ENCODE measurements around the gene STT3B. TPM values are rescaled to one million over a fixed set of nuclear protein-coding genes. Genes with fewer than 3 reads are reported as not detected.

The STT3B gene
- total and polyA plus RNA-seq, 2 of the 13 experiments (the other 11 are each of a cell fraction or from before 2014, with no cell fraction given) = 85.0 to 205 TPM

DNA sequence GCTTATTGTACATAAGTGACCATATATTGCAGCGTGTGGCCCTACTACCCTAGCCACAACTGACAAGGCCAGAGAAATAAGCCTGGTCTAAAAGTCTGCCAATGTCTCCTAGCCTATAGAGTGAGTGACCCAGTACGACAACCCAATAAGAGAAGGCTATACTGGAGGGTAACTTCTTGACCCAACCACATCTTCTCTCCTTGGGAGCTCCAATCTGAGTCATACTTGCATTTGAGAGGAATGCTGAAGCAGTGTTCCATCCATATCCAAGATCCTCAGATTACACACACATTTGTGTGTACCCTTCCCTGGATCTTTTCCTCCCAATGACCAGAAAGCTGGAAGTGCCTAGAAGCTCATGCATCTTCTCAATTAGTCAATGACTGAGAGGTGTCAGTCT, 11.3 kb upstream of the STT3B start:
- no peak; the same call in 2 of the 3 replicates for ATAC-seq
- Histone ChIP-seq H3K27me3 (ENCODE audit: control insufficient read depth in 1 of 2, insufficient read depth in 2 of 2, low read length in 2 of 2) (peaks cover 0 to 6% of the 10 kb centered on the region in 2 experiments; a peak in 2 of 5 replicates), H3K4me1 (ENCODE audit: insufficient read depth, low read length) (no peaks in the 10 kb centered on the region; the same call in 1 of the 2 replicates), H2AFZ (ENCODE audit: low read length) (no peak overlapping the region), H3K4me3 (replicated peaks in 1 of 3; ENCODE audit: insufficient read depth in 1 of 3, low read depth in 2 of 3, low read length in 3 of 3) (no peak overlapping the region), H3K9ac (ENCODE audit: insufficient read depth, low read depth, low read length) (no peak overlapping the region), H3K27ac (ENCODE audit: extremely low read length, insufficient read depth, low read length) (no peak overlapping the region), H4K20me1 (ENCODE audit: insufficient read depth, low read length) (no peaks in the 10 kb centered on the region; the same call in 1 of the 2 replicates), H3K9me3 (ENCODE audit: low read length) (no peaks in the 10 kb centered on the region), H3K79me2 (ENCODE audit: insufficient read depth, low read length) (no peaks in the 10 kb centered on the region), H3K36me3 (replicated peaks in 1 of 2; ENCODE audit: control insufficient read depth in 1 of 2, insufficient read depth in 2 of 2, low read length in 2 of 2) (no peaks in the 10 kb centered on the region), H3K4me2 (ENCODE audit: low read depth, low read length) (no peak overlapping the region)
- DNase-seq (ENCODE audit: low spot score) = no peak
- ChIA-PET POLR2A (interaction anchor here (1.9 kb wide), 1 partner anchor 11 kb away, joined by 4 read pairs; the partner anchor contains the start of gene STT3B), CTCF (ENCODE audit: low intra/inter-chr PET ratio, low total read pairs) (no interaction called here)
- no TSS peak for BruUV-seq (replicated peaks)
- WGBS (ENCODE audit: low lambda C conversion rate) = no CpG with 5 or more reads among the region's 2 CpGs
- no peak for FAIRE-seq
- no peak for TF ChIP-seq NR2C2 (CRISPR knock-in tag; IDR thresholded peaks at IDR 0.05; ENCODE audit: borderline replicate concordance)
- TF ChIP-seq ZC3H4 (CRISPR knock-in tag; IDR thresholded peaks at IDR 0.05; ENCODE audit: borderline replicate concordance) = no peak
- TF ChIP-seq ZNF180 (CRISPR knock-in tag; IDR thresholded peaks at IDR 0.05; ENCODE audit: borderline replicate concordance, low read depth) = no peak
- no peak for TF ChIP-seq AHR (CRISPR knock-in tag; IDR thresholded peaks at IDR 0.05)
- TF ChIP-seq, protein P1, sequence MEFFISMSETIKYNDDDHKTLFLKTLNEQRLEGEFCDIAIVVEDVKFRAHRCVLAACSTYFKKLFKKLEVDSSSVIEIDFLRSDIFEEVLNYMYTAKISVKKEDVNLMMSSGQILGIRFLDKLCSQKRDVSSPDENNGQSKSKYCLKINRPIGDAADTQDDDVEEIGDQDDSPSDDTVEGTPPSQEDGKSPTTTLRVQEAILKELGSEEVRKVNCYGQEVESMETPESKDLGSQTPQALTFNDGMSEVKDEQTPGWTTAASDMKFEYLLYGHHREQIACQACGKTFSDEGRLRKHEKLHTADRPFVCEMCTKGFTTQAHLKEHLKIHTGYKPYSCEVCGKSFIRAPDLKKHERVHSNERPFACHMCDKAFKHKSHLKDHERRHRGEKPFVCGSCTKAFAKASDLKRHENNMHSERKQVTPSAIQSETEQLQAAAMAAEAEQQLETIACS (CRISPR knock-in tag; IDR thresholded peaks at IDR 0.05) = no peak
- TF ChIP-seq, protein P2, sequence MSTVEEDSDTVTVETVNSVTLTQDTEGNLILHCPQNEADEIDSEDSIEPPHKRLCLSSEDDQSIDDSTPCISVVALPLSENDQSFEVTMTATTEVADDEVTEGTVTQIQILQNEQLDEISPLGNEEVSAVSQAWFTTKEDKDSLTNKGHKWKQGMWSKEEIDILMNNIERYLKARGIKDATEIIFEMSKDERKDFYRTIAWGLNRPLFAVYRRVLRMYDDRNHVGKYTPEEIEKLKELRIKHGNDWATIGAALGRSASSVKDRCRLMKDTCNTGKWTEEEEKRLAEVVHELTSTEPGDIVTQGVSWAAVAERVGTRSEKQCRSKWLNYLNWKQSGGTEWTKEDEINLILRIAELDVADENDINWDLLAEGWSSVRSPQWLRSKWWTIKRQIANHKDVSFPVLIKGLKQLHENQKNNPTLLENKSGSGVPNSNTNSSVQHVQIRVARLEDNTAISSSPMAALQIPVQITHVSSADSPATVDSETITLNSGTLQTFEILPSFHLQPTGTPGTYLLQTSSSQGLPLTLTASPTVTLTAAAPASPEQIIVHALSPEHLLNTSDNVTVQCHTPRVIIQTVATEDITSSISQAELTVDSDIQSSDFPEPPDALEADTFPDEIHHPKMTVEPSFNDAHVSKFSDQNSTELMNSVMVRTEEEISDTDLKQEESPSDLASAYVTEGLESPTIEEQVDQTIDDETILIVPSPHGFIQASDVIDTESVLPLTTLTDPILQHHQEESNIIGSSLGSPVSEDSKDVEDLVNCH (CRISPR knock-in tag; IDR thresholded peaks at IDR 0.05) = no peak
- intact Hi-C loops (cut with micrococcal nuclease; ENCODE audit: unreplicated experiment) = no loop called here
- in situ Hi-C loops (cut with HindIII; ENCODE audit: extremely low pct_ligation_motif_present, low pct_unique_long_range_greater_than_20kb) = no loop called here
